RWPE1 (cell line): ENCODE results near the gene SLC16A5.
"Not testable (repeated sequence)": the region's sequence is repeated elsewhere in the genome, so short reads cannot be mapped to it uniquely, and the experiment has no call there.

Experiments used
- CTCF ChIA-PET: fragments of 350-600 bp; sonication (Branson Sonifier 250); formaldehyde crosslinking; extraction: SDS; loops from one replicate; lab custom pipeline; 2021; lab: Yijun Ruan, JAX
- POLR2A ChIA-PET: fragments of 400-600 bp; formaldehyde crosslinking; extraction: SDS; loops from one replicate; lab custom pipeline; 2020; ENCODE audit warnings: antibody characterized with exemption; ENCODE audit not compliant: low non-redundant PET; lab: Yijun Ruan, JAX
- DNase-seq: peaks from one replicate; pipeline ENCODE4 v3.0.0; 2012; ENCODE audit warnings: low spot score
- H3K27ac ChIP-seq: fragments of 450-650 bp; 2 replicates; pipeline ENCODE4 v1.5.1; 2017
- TF ChIP-seq, protein P1 (sequence below): fragments of 450-650 bp; conservative IDR thresholded peaks from 2 replicates; pipeline ENCODE4 v1.5.1; 2017; ENCODE audit warnings: low read depth, mild to moderate bottlenecking

Gene SLC16A5, protein sequence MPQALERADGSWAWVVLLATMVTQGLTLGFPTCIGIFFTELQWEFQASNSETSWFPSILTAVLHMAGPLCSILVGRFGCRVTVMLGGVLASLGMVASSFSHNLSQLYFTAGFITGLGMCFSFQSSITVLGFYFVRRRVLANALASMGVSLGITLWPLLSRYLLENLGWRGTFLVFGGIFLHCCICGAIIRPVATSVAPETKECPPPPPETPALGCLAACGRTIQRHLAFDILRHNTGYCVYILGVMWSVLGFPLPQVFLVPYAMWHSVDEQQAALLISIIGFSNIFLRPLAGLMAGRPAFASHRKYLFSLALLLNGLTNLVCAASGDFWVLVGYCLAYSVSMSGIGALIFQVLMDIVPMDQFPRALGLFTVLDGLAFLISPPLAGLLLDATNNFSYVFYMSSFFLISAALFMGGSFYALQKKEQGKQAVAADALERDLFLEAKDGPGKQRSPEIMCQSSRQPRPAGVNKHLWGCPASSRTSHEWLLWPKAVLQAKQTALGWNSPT

DNA sequence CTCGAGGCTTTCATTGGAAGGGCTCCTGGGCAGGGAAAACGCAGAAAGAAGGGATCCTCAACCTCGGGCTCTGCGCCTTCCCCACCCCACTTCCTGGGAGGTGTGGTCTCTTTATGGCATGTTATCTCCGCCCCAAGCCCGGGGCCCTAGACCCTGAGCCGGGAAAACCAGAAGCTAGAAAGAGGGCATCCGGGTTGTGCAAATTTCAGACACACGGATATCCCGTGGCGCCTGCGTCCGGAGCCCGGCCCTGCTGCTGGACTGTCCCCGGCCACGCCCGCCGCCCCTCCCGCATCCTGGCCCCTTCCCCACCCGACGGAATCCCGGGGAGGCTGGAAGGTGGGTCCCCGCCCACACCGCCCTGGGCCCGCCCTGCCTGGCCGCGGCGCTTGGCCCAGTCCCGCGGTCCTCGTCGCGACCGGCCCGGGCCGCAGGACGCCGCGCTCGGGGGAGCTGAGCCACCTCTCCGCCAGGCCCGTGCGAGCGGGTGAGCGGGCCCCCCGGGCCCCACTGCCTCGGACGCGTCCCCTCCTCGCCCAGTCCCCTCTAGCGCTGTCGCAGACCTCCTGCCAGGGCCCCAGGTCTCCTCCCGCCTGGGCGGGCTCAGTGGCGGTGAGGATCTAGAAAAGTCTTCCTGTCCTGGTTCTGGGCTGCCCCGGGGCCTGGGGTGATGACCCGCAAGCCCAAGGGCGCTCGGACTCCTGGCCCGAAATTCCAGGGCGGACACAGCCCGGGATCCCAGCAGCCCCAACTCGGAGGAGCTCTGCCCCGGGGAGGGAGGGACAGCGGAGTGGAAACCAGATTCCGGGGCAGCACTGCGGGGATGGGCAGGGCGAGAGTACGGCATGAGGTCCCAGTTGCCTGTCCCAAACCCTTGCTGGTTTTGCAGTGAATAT lies at the start of gene SLC16A5:
Gene SLC16A5, plus strand, starts transcription at position 397 of the 896 bp plus-strand sequence. CDS start 5,683 bp downstream, outside the sequence.
- DNase-seq = peak; percentile 96
- CTCF ChIA-PET = interaction anchor here (0.5 to 2.0 kb wide), 5 partner anchors 9 to 165 kb away, joined by 3 to 10 read pairs (median 4); partner anchors contain the start of gene USH1G

DNA sequence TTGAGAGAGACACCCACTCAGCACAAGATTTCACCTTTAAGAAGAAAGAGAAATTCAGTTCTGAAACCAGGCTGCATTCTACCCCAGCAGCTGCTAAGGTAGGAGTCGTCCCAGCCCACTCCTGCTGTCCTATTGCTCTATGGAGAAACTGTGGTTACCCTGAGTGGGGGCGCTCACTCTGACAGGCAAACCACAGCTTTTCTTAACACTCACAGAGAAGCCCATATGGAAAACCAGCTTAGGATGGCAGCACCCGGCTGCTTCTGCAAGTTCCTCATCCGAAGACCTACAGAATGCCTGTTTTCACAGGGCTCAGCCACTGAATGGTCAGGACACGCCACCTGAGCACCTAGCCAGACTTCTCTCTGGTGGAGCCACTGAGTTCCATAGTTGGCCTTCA lies 48.5 kb upstream of the SLC16A5 start:
- ChIA-PET POLR2A (no interaction called here), CTCF (interaction anchor here (1.3 kb wide), 1 partner anchor 133 kb away, joined by 3 read pairs; no protein-coding TSS in a partner anchor)

More for the DNA sequence above, at the start of gene SLC16A5:
- POLR2A ChIA-PET = interaction anchor here (0.5 to 1.3 kb wide), 6 partner anchors 10 to 629 kb away, joined by 3 to 5 read pairs (median 4); no protein-coding TSS in a partner anchor
- TF ChIP-seq, protein P1, sequence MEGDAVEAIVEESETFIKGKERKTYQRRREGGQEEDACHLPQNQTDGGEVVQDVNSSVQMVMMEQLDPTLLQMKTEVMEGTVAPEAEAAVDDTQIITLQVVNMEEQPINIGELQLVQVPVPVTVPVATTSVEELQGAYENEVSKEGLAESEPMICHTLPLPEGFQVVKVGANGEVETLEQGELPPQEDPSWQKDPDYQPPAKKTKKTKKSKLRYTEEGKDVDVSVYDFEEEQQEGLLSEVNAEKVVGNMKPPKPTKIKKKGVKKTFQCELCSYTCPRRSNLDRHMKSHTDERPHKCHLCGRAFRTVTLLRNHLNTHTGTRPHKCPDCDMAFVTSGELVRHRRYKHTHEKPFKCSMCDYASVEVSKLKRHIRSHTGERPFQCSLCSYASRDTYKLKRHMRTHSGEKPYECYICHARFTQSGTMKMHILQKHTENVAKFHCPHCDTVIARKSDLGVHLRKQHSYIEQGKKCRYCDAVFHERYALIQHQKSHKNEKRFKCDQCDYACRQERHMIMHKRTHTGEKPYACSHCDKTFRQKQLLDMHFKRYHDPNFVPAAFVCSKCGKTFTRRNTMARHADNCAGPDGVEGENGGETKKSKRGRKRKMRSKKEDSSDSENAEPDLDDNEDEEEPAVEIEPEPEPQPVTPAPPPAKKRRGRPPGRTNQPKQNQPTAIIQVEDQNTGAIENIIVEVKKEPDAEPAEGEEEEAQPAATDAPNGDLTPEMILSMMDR = no peak
- peak within 1 kb of the TSS; percentile 98 for H3K27ac ChIP-seq

DNA sequence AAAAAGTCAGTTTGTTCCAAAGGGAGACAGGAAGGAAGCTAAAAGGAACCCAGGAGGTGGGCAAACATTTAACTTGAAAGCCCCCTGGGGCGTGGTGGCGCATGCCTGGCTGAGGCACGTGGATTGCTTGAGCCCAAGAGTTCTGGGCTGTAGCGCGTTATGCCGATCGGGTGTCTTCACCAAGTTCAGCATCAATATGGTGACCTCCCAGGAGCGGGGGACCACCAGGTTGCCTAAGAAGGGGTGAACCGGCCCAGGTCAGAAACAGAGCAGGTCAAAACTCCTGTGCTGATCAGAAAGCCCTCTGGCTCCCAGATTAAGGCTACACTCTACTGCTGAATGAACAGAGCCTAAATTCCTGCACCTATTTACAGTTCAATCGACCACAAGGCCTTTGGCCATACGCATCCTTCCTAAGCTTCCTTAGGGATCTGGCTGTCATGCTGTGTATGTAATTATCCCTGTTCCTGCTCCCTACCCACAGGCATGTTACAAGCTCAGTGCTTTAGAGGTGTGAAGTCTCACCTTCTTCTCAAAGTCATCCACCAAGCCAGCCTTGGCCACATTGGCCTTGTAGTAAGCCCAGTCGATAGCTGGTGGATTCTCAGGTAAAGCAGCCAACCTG lies 46.0 kb upstream of the SLC16A5 start:
- no peak for DNase-seq
- ChIA-PET POLR2A (no interaction called here), CTCF (interaction anchor here (0.6 kb wide), 1 partner anchor 160 kb away, joined by 3 read pairs; no protein-coding TSS in a partner anchor)
- peak overlapping the region; percentile 14; the same call in 1 of the 2 replicates for H3K27ac ChIP-seq
- TF ChIP-seq, protein P1 = no peak

More for the DNA sequence above, 48.5 kb upstream of the SLC16A5 start:
- no peak overlapping the region for H3K27ac ChIP-seq
- TF ChIP-seq, protein P1 = no peak
- no peak for DNase-seq

DNA sequence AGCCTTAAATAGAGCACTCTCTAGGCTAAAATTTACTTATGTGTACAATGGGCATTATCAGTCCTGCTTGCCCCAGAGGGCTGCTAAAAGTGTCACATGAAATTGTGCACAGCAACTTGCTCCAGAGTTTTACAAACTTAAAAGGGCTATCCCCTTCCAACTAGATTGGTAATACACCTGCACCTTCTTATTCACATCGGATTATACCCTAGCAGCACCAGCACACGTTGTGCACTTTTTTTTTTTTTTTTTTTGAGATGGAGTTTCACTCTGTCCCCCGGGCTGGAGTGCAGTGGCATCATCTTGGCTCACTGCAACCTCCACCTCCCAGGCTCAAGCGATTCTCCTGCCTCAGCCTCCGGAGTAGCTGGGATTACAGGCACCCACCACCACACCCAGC lies 44.0 kb upstream of the SLC16A5 start:
- CTCF ChIA-PET = interaction anchor here (0.7 kb wide), 1 partner anchor 884 kb away, joined by 3 read pairs; no protein-coding TSS in a partner anchor
- POLR2A ChIA-PET, DNase-seq, H3K27ac ChIP-seq: not testable (repeated sequence)

DNA sequence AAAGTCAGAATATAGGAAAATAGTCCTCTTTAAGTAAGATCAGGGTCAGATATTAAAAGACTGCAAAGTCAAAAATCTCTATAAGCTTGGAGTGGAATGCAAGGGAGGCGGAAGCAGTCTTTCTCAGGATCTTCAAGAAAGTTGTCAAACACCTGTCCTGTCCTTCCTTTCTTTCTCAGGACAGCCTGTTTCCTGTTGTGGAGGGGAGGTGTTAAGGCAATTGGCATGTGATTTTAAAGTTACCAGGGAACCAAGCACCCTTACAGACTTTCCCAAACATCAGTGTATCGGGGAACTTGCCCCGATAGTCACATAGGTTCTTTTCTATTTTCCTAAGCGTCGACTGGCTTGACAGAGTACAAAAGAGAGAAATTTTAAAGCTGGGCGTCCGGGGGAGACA lies 43.0 kb upstream of the SLC16A5 start:
- CTCF ChIA-PET = no interaction called here
- no peak overlapping the region for H3K27ac ChIP-seq

DNA sequence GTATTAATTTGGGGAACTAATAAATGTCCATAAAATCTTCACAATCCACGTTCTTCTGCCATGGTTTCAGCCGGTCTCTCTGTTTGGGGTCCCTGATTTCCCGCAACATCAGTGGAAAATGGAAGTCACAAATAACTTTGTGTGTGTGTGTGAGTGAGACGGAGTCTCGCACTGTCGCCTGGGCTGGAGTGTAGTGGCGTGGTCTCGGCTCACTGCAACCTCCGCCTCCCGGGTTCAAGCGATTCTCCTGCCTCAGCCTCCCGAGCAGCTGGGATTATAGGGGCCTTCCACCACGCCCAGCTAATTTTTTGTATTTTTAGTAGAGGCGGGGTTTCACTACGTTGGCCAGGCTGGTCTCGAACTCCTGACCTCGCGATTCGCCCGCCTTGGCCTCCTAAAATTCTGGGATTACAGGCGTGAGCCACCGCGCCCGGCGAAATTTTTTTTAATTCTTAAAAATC lies 41.8 kb upstream of the SLC16A5 start:
- H3K27ac ChIP-seq = peak overlapping the region; percentile 95
- DNase-seq, POLR2A ChIA-PET: not testable (repeated sequence)
- CTCF ChIA-PET = interaction anchor here (0.6 to 0.7 kb wide), 2 partner anchors 154 to 317 kb away, joined by 3 to 4 read pairs; no protein-coding TSS in a partner anchor

More for the DNA sequence above, 43.0 kb upstream of the SLC16A5 start:
- no peak for DNase-seq
- POLR2A ChIA-PET = no interaction called here
- TF ChIP-seq, protein P1 = no peak
